ENCODE results near the gene CDT1. TPM values are rescaled to one million over a fixed set of nuclear protein-coding genes. Genes with fewer than 3 reads are reported as not detected.

Gene CDT1
- polyA plus RNA-seq, 1 of the 3 experiments (the other 2 are of a cell fraction), result 6.1 TPM

DNA sequence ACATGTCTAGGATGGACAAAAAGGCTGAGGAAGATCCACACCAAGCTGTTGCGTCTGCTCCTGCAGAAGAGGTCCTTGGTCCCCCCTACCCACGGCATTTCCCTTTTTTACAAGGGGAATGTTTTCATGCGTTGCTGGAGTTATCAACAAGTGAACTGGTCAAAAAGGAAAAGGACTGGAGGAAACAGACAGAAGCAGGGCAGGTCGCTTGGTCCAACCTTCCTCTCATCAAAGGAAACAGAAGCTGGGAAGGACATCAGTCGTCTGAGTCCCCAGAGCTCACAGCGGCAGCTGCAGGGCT, 44.7 kb upstream of the CDT1 start (continued):
- TF ChIP-seq IRF3 (IDR thresholded peaks at IDR 0.05; ENCODE audit: low read depth, low read length) (no peak), FOSL2 (IDR thresholded peaks at IDR 0.05; ENCODE audit: borderline replicate concordance, low read depth) (no peak), MEF2A (IDR thresholded peaks at IDR 0.05; ENCODE audit: borderline replicate concordance, low read depth) (no peak), ZBTB33 (IDR thresholded peaks at IDR 0.05; ENCODE audit: borderline replicate concordance, low read depth) (no peak), POLR2AphosphoS5 (IDR thresholded peaks at IDR 0.05; ENCODE audit: low read depth, low read length) (no peak), TEAD4 (IDR thresholded peaks at IDR 0.05; ENCODE audit: borderline replicate concordance, insufficient read depth) (no peak), EZH2phosphoT487 (IDR thresholded peaks at IDR 0.05; ENCODE audit: borderline replicate concordance, low read depth) (no peak), NRF1 (IDR thresholded peaks at IDR 0.05; ENCODE audit: low read depth, low read length) (no peak)
- TF ChIP-seq, protein P1, sequence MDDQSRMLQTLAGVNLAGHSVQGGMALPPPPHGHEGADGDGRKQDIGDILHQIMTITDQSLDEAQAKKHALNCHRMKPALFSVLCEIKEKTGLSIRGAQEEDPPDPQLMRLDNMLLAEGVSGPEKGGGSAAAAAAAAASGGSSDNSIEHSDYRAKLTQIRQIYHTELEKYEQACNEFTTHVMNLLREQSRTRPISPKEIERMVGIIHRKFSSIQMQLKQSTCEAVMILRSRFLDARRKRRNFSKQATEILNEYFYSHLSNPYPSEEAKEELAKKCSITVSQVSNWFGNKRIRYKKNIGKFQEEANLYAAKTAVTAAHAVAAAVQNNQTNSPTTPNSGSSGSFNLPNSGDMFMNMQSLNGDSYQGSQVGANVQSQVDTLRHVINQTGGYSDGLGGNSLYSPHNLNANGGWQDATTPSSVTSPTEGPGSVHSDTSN (IDR thresholded peaks at IDR 0.05), result no peak

DNA sequence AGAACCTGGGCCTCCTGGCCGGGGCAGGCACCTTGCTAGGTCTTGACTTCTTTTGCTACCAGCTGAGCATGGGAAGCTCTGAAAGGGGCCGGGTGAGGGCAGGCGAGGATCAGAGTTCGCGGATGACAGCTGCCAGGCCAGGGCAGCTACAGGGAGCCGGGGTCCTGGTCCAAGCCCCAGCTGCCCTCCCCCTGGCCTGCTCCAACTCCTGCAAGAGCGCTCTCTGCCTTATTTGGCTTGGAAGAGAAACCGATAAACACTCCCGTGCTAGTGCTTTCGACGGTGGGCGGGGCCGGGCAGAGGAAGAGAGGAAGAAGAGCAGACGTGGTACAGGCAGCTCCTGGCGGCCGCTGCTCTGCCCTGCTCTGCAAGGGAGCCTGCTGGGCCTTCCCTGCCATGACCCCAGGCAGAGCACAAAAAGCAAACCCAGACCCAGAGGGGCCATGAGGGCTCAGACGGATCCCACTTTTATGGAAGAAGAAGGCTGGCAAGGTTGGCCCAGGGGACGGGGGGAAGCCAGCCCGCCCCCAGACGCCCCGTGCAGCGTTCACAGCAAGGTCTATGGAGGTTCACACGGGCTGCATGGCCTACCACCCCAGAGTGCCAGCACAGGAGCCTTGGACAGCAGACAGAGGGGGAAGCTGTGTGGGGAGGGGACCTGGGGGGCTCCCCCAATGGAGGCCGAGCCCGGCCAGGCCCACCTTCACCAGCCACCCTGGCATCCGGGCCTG, 44.2 kb upstream of the CDT1 start:
- no peak for TF ChIP-seq CTCF (IDR thresholded peaks at IDR 0.05)
- no peak for TF ChIP-seq USF1 (IDR thresholded peaks at IDR 0.05; ENCODE audit: borderline replicate concordance, low read depth)
- TF ChIP-seq RCOR1 (IDR thresholded peaks at IDR 0.05; ENCODE audit: low read length), result no peak
- no peak for TF ChIP-seq EZH2phosphoT487 (IDR thresholded peaks at IDR 0.05; ENCODE audit: borderline replicate concordance, low read depth)
- no peak for TF ChIP-seq RFX5 (IDR thresholded peaks at IDR 0.05; ENCODE audit: low read length)
- no peak for TF ChIP-seq ELF1 (IDR thresholded peaks at IDR 0.05)
- TF ChIP-seq, protein P2, sequence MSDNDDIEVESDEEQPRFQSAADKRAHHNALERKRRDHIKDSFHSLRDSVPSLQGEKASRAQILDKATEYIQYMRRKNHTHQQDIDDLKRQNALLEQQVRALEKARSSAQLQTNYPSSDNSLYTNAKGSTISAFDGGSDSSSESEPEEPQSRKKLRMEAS (IDR thresholded peaks at IDR 0.05; ENCODE audit: low read depth), result no peak
- TF ChIP-seq, protein P1 (IDR thresholded peaks at IDR 0.05), result no peak
- H3K27ac ChIP-seq (ENCODE audit: low read depth in 2 of 2, low read length in 1 of 2), result no peak overlapping the region

More for the DNA sequence above, 44.2 kb upstream of the CDT1 start:
- no peak for DNase-seq
- WGBS (ENCODE audit: low lambda C conversion rate), result 91% methylated on average over 18 of the region's 26 CpGs
- POLR2A ChIA-PET, result no interaction called here
- Histone ChIP-seq H3K27me3 (ENCODE audit: insufficient read depth) (no peaks in the 10 kb centered on the region), H3K79me2 (ENCODE audit: insufficient read depth) (peaks cover 96% of the 10 kb centered on the region), H3K9me2 (no peaks in the 10 kb centered on the region), H3K4me2 (no peak overlapping the region), H3F3A (replicated peaks; ENCODE audit: insufficient read depth) (peaks cover 11% of the 10 kb centered on the region), H2AFZ (ENCODE audit: low read depth) (no peak overlapping the region), H4K20me1 (ENCODE audit: insufficient read depth) (peaks cover 99% of the 10 kb centered on the region), H3K4me3 (ENCODE audit: low read depth in 2 of 2, low read length in 1 of 2) (no peak overlapping the region), H3K36me3 (replicated peaks in 1 of 2; ENCODE audit: control insufficient read depth in 1 of 2, insufficient read depth in 2 of 2, low read length in 1 of 2) (peaks cover 0 to 3% of the 10 kb centered on the region in 2 experiments), H3K4me1 (ENCODE audit: control insufficient read depth in 1 of 2, insufficient read depth in 2 of 2, low read depth in 1 of 2, low read length in 1 of 2) (peaks cover 12 to 18% of the 10 kb centered on the region in 2 experiments; a peak in 2 of 4 replicates), H3K9ac (no peak overlapping the region), H3K9me3 (no peaks in the 10 kb centered on the region)
- CTCF ChIA-PET, result interaction anchor here (8.6 to 30.9 kb wide), 2 partner anchors 9 to 19 kb away, joined by 93 to 540 read pairs; no protein-coding TSS in a partner anchor

All from SK-N-SH (cell line).